Measurements from ENCODE around the gene UNC13B.

UNC13B gene

DNA sequence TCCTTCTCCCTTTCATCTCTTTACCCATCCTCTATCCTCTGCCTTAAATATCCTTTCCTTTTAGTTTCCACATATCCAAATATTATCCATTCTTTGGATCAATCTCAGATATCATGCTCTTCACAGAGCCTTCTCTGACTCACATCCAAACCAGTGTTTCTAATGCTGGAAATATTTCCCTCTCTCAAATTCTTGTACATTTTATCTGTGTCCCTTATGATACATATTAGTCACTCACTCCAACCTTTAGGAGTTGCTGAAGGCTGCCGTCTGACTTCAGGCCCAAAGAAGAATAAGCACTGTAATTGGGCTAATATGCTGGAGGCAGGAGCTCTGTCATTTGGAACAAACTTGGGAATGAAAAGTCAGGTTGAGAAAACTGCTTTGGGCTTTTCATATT, 171.7 kb downstream of the UNC13B start:
- DNase-seq (ENCODE audit: low spot score), result peak; percentile 36

DNA sequence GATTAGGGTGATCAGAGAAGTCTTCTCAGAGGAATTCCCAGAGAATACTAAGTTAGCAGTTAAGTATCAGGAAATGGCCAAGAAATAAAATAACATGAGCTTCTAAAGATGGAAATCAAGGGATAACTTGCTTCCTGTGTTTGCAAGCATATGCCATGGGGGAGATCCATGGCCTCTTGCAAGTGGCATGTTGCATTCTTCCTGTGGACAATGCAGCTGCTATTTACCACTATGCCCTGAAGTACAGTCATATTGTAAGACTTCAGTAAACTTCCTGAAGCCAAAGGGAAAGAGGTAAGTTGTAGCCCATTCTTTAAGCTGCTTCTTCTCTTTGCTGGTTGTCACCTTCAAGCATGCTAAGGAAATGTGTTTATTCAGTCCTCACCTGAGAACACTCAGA, 173.4 kb downstream of the UNC13B start:
- DNase-seq (ENCODE audit: low spot score), result no peak

DNA sequence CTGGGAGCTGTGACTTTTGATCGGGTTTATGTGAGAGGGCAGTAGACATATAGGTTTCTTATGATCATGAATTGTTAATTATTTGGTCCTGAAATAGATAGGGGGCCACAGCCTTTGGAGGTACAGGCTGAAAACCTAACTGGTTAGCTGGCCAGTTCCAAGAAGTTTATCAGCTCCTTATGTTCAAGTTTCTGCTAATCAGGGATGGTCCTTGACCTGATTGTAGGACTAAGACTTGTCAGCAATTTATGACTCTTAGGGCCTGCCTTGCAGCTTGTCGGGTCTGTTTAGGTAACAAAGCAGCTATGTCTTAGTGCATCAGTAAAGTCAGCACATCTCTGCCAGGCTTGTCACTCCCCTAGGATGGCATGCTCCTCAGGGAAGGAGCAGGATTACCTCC, 176.3 kb downstream of the UNC13B start:
- no peak for DNase-seq (ENCODE audit: low spot score)

DNA sequence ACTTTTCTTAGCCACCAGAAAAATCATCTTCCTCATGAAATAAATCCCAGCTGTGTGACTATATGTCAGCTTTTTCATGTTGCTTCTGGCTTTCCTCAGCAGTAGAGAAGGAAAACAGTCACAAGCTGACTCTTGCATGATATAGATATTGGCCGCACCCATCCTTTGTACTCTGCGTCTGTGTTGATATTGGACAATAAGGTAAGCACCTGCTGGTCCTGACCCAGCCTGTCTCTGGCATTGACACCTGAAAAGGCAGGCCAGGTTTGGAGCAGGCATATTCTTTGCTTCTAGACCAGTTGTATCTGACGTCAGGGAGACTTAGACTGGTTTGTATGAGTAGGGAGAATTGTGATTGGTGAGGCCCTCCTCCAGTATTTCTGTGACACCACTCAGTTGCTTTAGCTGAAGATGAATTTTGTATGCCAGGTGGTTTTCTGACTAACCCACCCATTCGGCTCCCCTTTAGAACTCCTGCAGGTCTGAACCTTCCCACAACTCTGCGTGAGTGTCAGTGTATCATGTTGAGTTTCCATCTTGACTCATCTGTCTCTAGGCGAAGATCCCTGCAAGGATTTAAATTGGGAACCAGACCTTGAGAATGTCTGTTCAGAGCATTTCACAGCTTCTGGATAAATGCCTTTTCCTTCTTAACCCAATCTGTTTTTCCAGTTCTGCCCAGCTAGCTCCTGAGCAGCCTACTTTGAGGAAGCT, 176.9 kb downstream of the UNC13B start:
- DNase-seq (ENCODE audit: low spot score), result no peak

DNA sequence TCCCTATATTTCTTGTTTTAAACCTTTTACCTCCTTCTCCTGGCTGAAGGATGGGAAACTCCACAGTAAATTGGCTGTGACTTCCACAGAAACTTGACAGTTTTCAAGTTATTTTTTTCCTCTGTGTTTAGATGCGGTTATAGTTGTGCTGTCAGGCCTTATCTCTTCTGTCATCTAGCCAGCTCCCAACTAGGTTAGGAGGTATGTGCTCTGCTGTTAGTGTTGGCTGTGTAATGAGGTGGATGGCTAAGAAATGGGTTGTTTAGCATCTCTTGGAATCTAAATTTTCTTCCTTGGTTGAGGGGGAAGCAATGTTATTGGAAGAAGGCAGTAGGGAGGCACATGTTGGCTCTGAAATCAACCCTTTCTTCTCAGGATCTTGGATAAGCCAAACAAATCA, 178.2 kb downstream of the UNC13B start:
- DNase-seq (ENCODE audit: low spot score), result no peak

DNA sequence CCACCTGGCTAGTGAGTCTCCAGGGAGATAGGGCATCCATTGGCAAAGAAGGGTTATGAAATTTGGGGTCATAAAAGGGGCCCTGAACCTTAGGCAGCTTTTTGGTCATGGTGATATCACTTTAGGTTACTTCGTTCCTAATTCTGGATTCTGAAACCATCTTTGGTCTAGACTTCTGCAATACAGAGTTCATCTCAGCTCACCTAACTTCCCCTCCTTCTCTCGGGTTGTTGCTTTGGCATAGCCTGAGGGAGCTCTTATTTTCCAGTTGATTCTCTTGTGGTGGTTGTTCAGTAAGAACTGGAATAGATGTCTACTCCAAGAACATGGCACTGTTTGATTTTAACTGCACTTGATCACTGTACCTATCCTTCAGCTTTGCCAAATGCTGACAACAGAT, 179.2 kb downstream of the UNC13B start:
- DNase-seq (ENCODE audit: low spot score), result no peak

DNA sequence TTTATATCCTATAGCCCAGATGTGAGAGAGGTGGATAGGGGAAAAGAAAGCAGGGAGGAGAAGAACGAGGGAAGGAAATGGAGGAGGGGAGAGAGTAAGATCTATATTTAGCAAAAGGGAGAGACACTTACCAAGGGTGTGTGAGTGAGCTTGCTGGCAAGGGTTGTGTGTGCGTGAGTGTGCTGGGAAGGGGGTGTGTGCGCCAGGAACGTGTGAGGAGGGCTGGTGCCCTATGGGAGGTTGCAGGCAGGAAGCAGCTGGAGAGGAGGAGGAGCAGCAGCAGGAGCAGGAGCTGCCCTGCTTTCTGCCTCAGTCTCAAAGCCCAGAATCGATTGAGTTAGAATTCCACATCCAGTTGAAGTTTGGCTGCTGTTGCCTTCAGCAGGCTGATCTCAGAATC, 179.8 kb downstream of the UNC13B start:
- peak; percentile 77 for DNase-seq (ENCODE audit: low spot score)

DNA sequence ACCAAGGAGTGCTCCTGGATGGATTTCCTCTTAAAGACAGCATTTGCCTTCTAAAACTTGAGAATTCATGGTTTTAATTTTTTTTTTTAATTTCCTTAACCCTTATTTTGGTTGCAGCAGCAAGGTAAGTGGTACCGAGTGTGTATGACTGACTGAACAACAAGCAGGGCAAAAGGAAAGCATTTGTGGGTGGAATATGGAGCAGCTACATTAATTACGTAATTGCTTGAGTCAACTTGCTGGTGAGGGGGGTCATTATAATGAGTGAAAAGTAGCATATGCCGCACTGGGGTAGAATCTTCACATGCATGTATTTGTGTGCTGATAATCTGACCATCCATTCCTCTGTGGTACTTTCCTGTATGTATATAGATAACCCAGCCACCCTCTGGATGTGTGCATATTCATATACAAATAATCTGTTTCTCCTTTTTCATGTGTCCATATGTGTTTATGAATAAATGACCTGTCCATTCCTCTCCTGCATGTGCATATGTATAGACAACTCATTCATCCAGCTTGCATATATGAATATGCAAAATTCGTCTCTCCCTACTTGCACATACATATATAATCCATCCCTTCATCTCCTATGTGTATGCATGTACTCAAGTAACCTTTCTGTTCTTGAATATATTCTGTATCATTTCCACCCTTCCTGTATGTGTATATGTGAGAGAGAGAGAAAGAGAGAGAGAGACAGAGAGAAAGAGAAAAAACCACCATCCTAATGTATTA, 180.6 kb downstream of the UNC13B start:
- DNase-seq (ENCODE audit: low spot score), result no peak

DNA sequence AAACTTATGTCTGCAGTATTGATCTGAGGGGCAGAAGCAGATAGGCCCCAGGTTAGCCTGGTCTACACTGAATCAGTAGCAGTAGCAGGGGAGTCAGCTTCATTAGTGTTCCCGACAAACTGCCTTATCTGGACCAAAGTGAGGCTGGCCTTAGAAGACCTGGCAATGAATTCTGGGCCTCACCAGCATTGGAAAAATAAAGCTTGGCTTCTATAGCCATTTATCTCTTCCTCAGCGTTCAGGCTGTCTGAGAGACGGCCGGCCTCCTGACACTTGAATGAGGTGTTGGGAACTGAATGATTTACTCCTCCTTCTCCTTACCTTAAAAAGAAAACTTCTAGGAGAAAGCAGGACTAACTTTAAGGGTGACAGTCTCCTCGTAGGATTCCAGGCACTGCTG, 186.3 kb downstream of the UNC13B start:
- no peak for DNase-seq (ENCODE audit: low spot score)

DNA sequence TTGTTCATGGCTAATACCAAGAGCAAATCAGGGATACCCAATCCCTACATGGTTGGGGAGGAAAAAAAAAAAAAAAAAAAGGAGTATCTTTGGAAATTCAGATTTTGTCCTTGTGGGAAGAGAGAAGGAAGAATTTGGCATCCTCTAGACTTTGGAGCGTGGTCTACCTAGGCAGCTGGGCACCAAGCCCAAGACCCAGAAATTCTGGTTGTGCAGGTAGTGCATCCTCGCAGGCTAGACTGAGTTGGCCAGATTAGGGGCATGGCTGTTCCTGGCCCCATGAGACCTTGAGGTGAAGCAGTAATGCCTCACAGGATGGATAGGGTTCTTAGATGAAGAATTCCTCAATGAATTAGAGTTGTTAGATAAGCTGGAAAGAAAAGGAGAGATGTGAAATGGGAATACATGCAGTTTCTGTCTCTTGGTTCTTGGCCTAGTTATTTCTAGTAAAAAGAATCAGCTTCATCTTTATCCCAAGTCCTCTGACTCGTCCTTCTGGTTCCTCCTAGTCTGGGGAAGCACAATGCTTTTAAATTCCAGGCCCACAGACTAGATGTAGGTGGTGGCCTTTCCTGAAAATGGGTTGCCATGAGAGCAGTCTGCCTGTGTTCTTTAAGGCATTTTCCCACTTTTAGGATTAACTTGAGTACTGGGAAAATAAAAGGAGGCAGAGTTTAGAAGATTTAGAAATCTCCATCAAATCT, 187.6 kb downstream of the UNC13B start:
- no peak for DNase-seq (ENCODE audit: low spot score)

DNA sequence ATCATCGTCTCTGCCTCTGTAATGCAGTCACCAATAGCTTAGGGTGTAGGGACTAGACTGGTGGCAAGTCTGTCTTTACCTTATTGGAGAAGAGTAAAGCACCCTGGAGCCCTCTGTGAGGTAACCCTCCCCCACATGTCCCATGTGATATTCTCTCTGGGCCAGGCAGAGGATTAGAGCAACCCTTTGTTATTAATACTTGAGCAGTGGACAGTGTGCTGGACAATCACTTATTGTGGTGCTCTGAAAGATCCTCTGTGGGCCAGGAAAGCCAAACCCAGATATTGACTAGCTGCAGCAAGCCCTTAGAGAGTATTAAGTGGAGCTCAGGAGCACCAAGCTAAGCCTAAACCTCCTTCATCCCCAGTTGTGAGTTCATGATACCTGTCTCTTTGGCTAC, 188.4 kb downstream of the UNC13B start:
- no peak for DNase-seq (ENCODE audit: low spot score)

DNA sequence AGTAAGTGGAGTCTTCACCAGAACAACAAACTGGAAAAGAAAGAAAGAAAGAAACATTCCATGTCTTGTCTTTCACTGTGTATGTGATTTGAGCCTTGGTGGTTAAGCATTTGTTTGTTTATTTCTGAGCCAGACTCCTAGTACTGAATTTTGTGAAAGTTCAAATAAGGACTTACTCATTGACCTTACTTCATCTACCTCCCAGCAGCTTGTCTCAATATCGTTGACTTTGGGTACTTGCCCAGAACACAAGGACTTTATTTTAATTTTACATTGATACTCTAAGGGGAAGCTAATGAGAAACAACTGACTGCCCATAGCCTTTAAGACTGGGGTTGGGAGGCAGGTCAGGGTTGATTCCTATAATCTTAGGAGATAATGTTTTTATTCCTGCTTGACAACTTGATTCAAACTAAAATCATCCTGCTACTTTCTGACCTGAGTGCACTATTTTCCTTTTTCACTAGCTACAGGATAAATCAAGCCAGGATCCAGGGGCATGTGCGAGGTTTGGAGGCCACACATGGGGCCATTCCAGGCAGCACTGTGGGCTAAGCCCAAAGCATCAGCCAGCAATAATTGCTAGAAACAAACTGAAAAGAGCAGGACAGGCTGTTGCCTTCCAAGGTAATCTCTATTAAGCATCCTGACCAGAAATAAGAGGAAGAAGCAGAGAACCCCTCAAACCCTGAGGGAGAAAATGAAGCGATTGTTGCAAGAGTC, 189.2 kb downstream of the UNC13B start:
- DNase-seq (ENCODE audit: low spot score), result peak; percentile 26

DNA sequence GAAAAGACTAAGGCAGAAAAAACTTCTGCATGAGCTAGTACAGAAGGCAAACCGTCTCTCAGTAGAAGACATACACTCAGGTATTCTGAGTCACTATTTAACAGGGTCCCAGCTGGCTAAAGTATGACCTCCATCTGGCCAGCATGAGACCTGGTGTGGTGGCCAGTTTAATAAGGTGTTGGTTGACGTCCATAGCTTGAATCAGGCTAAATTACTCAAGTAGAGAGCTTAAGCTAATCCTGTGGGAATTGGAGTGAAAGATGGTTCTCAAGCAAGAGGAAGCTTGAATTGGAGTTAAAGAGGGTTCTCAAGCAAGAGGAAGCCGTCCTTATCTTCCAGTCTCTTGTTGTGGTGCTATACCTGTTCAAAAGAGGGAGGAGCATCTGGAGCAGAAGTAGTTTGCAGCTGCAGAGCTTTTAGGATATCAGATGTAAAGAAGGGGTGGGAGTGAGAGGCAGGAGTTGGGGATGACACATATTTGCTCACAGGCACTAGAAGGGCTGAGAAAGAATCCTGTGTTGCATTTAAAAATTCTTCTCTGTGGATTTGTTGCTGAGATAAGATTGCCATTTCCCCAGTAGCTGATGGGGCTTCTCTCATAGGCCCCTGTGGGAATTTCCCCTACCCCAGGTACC, 192.0 kb downstream of the UNC13B start:
- DNase-seq (ENCODE audit: low spot score), result no peak

DNA sequence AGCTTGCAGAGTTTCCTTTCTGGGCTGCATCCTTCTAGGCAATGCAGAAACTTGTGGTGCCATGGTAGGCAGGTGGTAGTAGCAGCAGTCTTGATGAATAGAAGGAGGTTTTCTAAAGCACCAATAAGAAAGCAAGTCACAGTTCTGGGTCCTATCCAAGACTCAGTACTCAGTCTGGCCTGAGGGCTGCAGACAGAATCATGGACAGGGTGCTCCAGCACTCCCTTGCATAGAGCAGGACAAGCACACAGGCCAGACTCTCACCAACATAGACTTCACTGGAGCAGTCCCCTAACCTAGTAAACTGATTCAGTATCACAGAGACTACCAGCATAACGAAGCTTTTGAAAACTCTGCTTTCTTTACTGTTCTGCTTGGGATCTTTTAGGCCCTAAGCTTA, 194.1 kb downstream of the UNC13B start:
- DNase-seq (ENCODE audit: low spot score), result no peak

DNA sequence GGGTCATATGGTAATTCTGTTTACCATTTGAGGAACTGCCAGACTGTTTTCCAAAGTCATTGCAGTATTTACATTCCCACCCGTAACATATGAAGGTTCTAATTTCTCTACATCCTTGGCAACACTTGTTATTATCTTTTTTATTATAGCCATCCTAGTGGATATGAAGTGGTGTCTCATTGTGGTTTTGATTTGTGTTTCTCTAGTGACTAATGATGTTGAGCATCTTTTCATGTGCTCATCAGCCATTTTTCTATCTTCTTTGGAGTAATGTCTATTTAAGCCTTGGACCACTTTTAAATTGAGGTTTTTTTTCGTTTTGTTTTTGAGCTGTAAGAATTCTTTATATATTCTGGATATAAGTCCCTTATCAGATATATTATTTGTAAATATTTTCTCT, 195.3 kb downstream of the UNC13B start:
- no peak for DNase-seq (ENCODE audit: low spot score)

DNA sequence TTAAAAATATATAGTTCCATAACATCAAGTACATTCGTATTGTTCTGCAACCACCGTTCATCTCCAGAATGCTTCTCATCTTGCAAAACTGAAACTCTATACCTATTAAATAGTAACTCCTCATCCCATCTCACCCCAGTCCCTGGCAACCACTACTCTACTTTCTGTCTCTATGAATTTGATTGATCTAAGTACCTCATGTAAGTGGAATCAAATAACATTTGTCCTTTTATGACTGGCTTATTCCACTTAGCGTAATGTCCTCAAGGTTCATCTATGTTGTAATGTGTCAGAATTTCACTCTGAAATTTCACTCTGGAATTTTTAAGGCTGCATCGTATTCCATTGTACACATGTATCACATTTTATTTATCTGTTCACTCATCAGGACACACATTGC, 196.0 kb downstream of the UNC13B start:
- no peak for DNase-seq (ENCODE audit: low spot score)

DNA sequence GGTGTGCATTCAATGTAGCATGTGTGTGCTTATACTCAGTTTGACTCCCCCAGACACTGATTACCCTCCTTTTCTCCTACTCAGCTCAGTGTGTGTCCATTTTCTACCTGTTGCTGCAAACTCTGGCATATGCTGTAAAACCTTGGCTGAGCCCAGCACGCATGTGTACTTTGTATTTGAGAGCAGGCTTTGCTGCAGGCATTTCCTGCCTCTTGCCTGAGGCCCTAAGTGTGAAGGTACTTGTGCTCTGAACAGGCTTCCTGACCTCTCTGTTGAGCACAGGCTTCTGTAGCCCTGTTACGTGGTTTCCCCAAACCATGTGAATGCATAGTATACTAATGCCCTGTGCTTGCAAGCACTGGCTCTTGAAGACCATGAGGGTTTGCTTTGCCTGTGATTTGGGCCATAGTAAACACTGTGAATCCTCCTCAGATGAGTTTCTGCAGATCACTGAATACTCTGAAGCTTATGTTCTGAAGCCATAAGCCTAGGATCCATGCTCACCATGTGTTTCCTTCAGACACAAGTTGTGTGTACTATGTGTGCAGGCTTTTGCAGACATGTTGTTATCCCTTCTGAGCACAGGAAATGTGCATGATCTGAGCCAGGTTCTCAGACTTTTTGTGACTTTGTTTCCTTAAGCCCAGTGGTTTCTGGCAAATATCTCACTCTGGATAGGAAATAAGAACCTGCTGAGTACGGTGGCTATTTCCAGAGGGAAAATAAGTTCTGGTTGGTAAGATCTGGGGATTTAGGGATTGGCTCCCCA, 203.2 kb downstream of the UNC13B start:
- DNase-seq (ENCODE audit: low spot score), result no peak

DNA sequence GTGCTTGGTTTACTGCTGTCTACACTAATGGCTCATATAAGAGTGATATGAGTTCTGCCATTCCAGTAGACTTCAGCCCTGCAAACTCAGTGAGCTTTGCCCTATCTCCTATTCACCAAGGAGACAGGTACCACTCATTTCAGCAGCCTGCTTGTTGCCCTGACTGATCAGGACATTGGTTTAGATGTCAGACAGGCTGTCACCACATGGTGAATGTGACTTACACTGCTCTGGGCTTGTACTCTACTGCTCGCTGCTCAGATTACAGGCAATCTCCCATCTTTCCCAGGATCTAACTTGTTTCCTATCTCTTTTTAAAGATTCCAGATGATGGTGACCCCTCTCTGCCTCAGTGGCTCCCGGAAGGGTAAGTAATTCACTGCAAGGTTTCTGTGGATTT, 204.8 kb downstream of the UNC13B start:
- DNase-seq (ENCODE audit: low spot score), result no peak

DNA sequence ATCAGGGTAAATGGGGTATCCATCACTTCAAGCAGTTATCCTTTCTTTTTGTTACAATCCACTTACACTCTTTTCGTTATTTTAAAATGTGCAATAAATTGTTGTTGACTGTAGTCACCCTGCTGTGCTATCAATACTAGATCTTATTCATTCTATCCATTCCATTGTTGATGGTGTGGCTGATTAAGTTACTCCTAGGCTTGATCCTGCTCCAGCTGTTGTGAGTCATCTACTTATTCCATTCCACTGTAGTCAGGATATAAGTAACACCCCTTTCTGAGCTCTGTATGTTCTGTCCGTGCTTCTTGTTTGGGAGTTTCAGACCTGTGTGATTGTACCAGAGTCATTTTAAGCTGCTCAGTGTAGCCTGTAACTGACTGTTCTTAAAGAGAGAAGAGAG, 205.6 kb downstream of the UNC13B start:
- peak; percentile 65 for DNase-seq (ENCODE audit: low spot score)

DNA sequence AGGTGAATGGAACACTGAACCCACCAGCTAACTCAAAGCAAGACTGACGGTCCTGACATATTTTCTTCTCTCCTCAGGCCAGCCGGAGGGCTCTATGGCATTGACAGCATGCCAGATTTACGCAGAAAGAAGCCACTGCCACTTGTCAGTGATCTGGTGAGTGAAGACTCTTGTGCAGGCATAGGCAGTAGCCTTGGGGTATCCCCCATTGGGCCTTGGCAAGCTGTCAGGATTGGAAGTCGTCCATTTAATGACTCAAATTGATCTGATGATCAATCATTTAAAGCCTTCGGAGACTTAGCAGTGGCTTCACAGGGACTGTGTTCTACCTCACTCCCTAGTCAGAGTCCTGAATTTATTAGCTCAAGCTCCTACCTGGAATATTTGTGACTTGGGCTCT, 208.4 kb downstream of the UNC13B start:
- DNase-seq (ENCODE audit: low spot score), result no peak

DNA sequence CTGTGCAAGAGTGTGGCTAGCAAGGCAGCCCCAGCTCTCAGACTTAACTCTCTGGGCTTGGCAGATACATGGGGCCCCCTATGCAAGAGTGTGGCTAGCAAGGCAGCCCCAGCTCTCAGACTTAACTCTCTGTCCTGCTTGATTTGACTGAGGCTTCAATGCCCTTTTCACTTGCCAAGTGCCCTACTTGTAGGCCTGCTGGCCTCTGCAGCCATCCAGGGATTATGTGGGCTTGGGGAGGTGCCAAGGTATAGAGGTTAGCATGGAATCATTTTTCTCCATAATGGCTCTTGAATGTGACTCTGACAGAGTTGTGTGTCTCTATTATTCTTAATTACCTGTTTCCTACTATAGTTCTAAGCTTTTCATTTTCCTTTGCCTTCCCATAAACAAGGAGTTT, 212.6 kb downstream of the UNC13B start:
- DNase-seq (ENCODE audit: low spot score), result no peak

Data from AG08396 (cell line).